ENCODE results near the gene ARID3A. TPM values are rescaled to one million over a fixed set of nuclear protein-coding genes. Genes with fewer than 3 reads are reported as not detected.

Gene ARID3A
- total RNA-seq, 1 experiment from 2014 or later, result 239 TPM

- no peak overlapping the region for H3K27ac Mint-ChIP-seq (ENCODE audit: unreplicated experiment)
- CTCF ChIA-PET, result no interaction called here
- H3K9me3 ChIP-seq, result no peaks in the 10 kb centered on the region
- TF ChIP-seq CTCF (IDR thresholded peaks at IDR 0.05; ENCODE audit: insufficient read depth in 1 of 2, low read depth in 1 of 2, low read length in 1 of 2, severe bottlenecking in 1 of 2, unreplicated experiment in 1 of 2), result no peak
- no peaks in the 10 kb centered on the region for H3K27me3 ChIP-seq (replicated peaks; ENCODE audit: control insufficient read depth, insufficient read depth, low read length)
- peak overlapping the region; percentile 74 for H3K4me3 Mint-ChIP-seq (ENCODE audit: unreplicated experiment)
- BruUV-seq (replicated peaks), result no TSS peak
- H3K36me3 ChIP-seq (ENCODE audit: control insufficient read depth, insufficient read depth, low read length), result no peaks in the 10 kb centered on the region
- peak overlapping the region; percentile 90 for H3K4me3 ChIP-seq (ENCODE audit: low read depth, low read length)
- intact Hi-C loops (cut with micrococcal nuclease; ENCODE audit: unreplicated experiment), result no loop called here
- no peaks in the 10 kb centered on the region for H3K27me3 Mint-ChIP-seq (ENCODE audit: insufficient read depth, unreplicated experiment)
- POLR2A ChIA-PET, result no interaction called here
- DNase-seq, result no peak
- H3K4me1 Mint-ChIP-seq (ENCODE audit: low read depth, unreplicated experiment), result peaks cover 7% of the 10 kb centered on the region
- no peaks in the 10 kb centered on the region for H3K9me3 Mint-ChIP-seq (ENCODE audit: unreplicated experiment)
- no peaks in the 10 kb centered on the region; the same call in 1 of the 2 replicates for H3K4me1 ChIP-seq
- peaks cover 6% of the 10 kb centered on the region for H3K36me3 Mint-ChIP-seq (ENCODE audit: insufficient read depth, unreplicated experiment)
Observed at GRCh38 chr19:912181-913079, 13.4 kb upstream of the ARID3A start.

- Histone ChIP-seq H3K4me1 (peaks cover 4% of the 10 kb centered on the region; the same call in 1 of the 2 replicates), H3K36me3 (ENCODE audit: control insufficient read depth, insufficient read depth, low read length) (no peaks in the 10 kb centered on the region), H3K4me3 (ENCODE audit: low read depth, low read length) (peak within 1 kb of the TSS; percentile 90), H3K27me3 (replicated peaks; ENCODE audit: control insufficient read depth, insufficient read depth, low read length) (no peaks in the 10 kb centered on the region), H3K9me3 (no peaks in the 10 kb centered on the region)
- DNase-seq, result peak; percentile 66 to 83
- peak within 1 kb of the TSS; percentile 74 for H3K4me3 Mint-ChIP-seq (ENCODE audit: unreplicated experiment)
- intact Hi-C loops (cut with micrococcal nuclease; ENCODE audit: unreplicated experiment), result no loop called here
- no TSS peak for BruUV-seq (replicated peaks)
- ChIA-PET POLR2A (no interaction called here), CTCF (interaction anchor here (0.8 kb wide), 1 partner anchor 88 kb away, joined by 8 read pairs; no protein-coding TSS in a partner anchor)
- no peaks in the 10 kb centered on the region for H3K27me3 Mint-ChIP-seq (ENCODE audit: insufficient read depth, unreplicated experiment)
- H3K36me3 Mint-ChIP-seq (ENCODE audit: insufficient read depth, unreplicated experiment), result peaks cover 6% of the 10 kb centered on the region
- H3K9me3 Mint-ChIP-seq (ENCODE audit: unreplicated experiment), result no peaks in the 10 kb centered on the region
- TF ChIP-seq CTCF (IDR thresholded peaks at IDR 0.05; ENCODE audit: insufficient read depth in 1 of 2, low read depth in 1 of 2, low read length in 1 of 2, severe bottlenecking in 1 of 2, unreplicated experiment in 1 of 2), result no peak
- H3K4me1 Mint-ChIP-seq (ENCODE audit: low read depth, unreplicated experiment), result peaks cover 7% of the 10 kb centered on the region
- H3K27ac Mint-ChIP-seq (ENCODE audit: unreplicated experiment), result no peak within 1 kb of the TSS
Observed at GRCh38 chr19:913080-913748, 12.6 kb upstream of the ARID3A start, which contains the start of gene R3HDM4. Gene R3HDM4, minus strand, starts transcription at chr19:913219. Its CDS starts 62 bp downstream, at chr19:913157.

- intact Hi-C loops (cut with micrococcal nuclease; ENCODE audit: unreplicated experiment), result loop anchor here (1.0 kb wide), 1 partner anchor 146 kb away; no protein-coding TSS in a partner anchor
- Histone ChIP-seq H3K4me1 (0 out of 2 replicates have a peak, but pooled peaks cover 6% of the 10 kb centered on the region), H3K27me3 (replicated peaks; ENCODE audit: control insufficient read depth, insufficient read depth, low read length) (no peaks in the 10 kb centered on the region), H3K36me3 (ENCODE audit: control insufficient read depth, insufficient read depth, low read length) (no peaks in the 10 kb centered on the region), H3K4me3 (ENCODE audit: low read depth, low read length) (peak overlapping the region; percentile 87), H3K9me3 (no peaks in the 10 kb centered on the region)
- TF ChIP-seq CTCF (IDR thresholded peaks at IDR 0.05; ENCODE audit: insufficient read depth in 1 of 2, low read depth in 1 of 2, low read length in 1 of 2, severe bottlenecking in 1 of 2, unreplicated experiment in 1 of 2), result no peak
- peak; percentile 78 to 85 for DNase-seq
- H3K27ac Mint-ChIP-seq (ENCODE audit: unreplicated experiment), result no peak overlapping the region
- POLR2A ChIA-PET, result no interaction called here
- CTCF ChIA-PET, result no interaction called here
- H3K9me3 Mint-ChIP-seq (ENCODE audit: unreplicated experiment), result no peaks in the 10 kb centered on the region
- no peaks in the 10 kb centered on the region for H3K4me1 Mint-ChIP-seq (ENCODE audit: low read depth, unreplicated experiment)
- peaks cover 9% of the 10 kb centered on the region for H3K36me3 Mint-ChIP-seq (ENCODE audit: insufficient read depth, unreplicated experiment)
- no peaks in the 10 kb centered on the region for H3K27me3 Mint-ChIP-seq (ENCODE audit: insufficient read depth, unreplicated experiment)
- H3K4me3 Mint-ChIP-seq (ENCODE audit: unreplicated experiment), result peak overlapping the region; percentile 69
- BruUV-seq (replicated peaks), result no TSS peak
Observed at GRCh38 chr19:916645-917322, 9.1 kb upstream of the ARID3A start.
